Kidney (tissue), 14 donors: ENCODE results near the gene RALGPS1. TPM values are rescaled to one million over a fixed set of nuclear protein-coding genes. Genes with fewer than 3 reads are reported as not detected.
A peak's percentile ranks its signal among the peaks of the same experiment; 100 is the strongest.

ENCODE experiments used
- DNase-seq, 5 donors: peaks; one replicate each; pipeline ENCODE4 v3.0.0-alpha.2; 2013 to 2020
- FAIRE-seq: peaks from 2 replicates; lab custom pipeline; 2012; peaks lifted over from hg19 to GRCh38; lab: Jason Lieb, UNC
- H3K27ac ChIP-seq, 2 donors: one replicate each; pipeline ENCODE4 v1.7.0; 2013; ENCODE audit warnings: low read depth in 2 of 2, low read length in 2 of 2, inconsistent platforms in 1 of 2
- H3K27me3 ChIP-seq: one replicate; pipeline ENCODE4 v1.7.1; 2013; ENCODE audit warnings: low read length, inconsistent platforms; ENCODE audit not compliant: control insufficient read depth, insufficient read depth
- H3K36me3 ChIP-seq, 3 donors: one replicate each; pipeline versions ENCODE4 v1.7.0 to v1.7.1; 2013; ENCODE audit warnings: low read length in 3 of 3, control low read depth in 1 of 3, inconsistent platforms in 1 of 3; ENCODE audit not compliant: insufficient read depth in 3 of 3, control insufficient read depth in 2 of 3
- H3K4me1 ChIP-seq, 3 donors: one replicate each; pipeline versions ENCODE4 v1.7.0 to v1.7.1; 2013; ENCODE audit warnings: low read length in 3 of 3, inconsistent platforms in 1 of 3, low read depth in 1 of 3; ENCODE audit not compliant: control insufficient read depth in 2 of 3, insufficient read depth in 2 of 3
- H3K4me3 ChIP-seq, 3 donors: one replicate each; pipeline versions ENCODE4 v1.7.0 to v1.8.1; 2013; ENCODE audit warnings: low read length in 3 of 3, control low read depth in 1 of 3, inconsistent platforms in 1 of 3
- H3K9ac ChIP-seq, 3 donors: one replicate each; pipeline versions ENCODE4 v1.7.0 to v1.7.1; 2013; ENCODE audit warnings: low read length in 3 of 3, control low read depth in 1 of 3, inconsistent platforms in 1 of 3
- H3K9me3 ChIP-seq, 3 donors: one replicate each; pipeline versions ENCODE4 v1.7.0 to v1.7.1; 2013; ENCODE audit warnings: low read length in 3 of 3, control low read depth in 1 of 3, inconsistent platforms in 1 of 3; ENCODE audit not compliant: control insufficient read depth in 2 of 3, insufficient read depth in 1 of 3
- intact Hi-C: fragments of 100-400 bp; cut with DNase I; formaldehyde crosslinking; loops from one replicate; pipeline ENCODE4 v1.11.1; 2022
- polyA plus RNA-seq: library from polyadenylated mRNA; stranded (reverse); fragments of 350-450 nt; fragmentation: Illumina TruSeq; extraction: RNeasy Lipid Tissue Mini Kit (QIAGEN cat#74804); gene quantifications from one replicate; pipeline ENCODE4 v1.2.3, GENCODE V29; 2014; ENCODE audit warnings: low read depth, low replicate concordance; ENCODE audit not compliant: insufficient read depth
- total RNA-seq: library from RNA; stranded (reverse); fragmentation: NEBNext Ultra II Directional; extraction: Animal tissue kit (Norgen Biotek cat#: 25700); gene quantifications from one replicate; pipeline ENCODE4 v1.2.1, GENCODE V29; 2021
- TF ChIP-seq, protein P1 (sequence below): IDR thresholded peaks from 3 replicates; pipeline ENCODE4 v1.5.1; 2012; ENCODE audit warnings: mild to moderate bottlenecking, moderate library complexity, borderline replicate concordance; ENCODE audit not compliant: insufficient read depth; ENCODE audit errors: extremely low read depth
- donor health status: control.
- donor health status: control.
- donor health status: control.
- donor health status: control.
- donor health status: control.
- donor health status: DM: yes; HTN: yes; CAD: no.
- donor health status: Normal renal cell carcinoma (clear cell type).

Gene RALGPS1
- total and polyA plus RNA-seq, 2 donors from 2014 or later: 9.4 to 25.2 TPM

DNA sequence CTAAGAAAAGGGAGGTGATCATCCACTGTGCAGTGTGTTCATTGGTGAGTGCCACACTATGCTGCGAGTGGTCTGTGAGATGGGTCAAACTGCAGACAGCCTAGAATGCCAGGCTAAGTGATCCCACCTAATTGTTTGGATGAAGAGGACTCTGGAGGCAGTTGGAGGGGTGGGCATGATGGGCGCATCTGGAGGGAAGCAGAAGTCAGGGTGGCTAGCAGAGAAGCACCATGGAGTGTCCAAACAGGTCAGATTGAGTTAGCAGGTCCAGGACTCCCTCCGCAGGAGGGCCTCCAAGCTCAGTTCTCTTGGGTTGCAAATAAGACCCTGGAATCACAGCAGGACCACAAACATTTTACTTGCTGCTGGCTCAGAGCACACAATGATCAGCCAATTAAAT is 227.7 kb downstream of the RALGPS1 start:
- intact Hi-C loops: no loop called here
- no peak for FAIRE-seq
- H3K27ac ChIP-seq: no peak overlapping the region

DNA sequence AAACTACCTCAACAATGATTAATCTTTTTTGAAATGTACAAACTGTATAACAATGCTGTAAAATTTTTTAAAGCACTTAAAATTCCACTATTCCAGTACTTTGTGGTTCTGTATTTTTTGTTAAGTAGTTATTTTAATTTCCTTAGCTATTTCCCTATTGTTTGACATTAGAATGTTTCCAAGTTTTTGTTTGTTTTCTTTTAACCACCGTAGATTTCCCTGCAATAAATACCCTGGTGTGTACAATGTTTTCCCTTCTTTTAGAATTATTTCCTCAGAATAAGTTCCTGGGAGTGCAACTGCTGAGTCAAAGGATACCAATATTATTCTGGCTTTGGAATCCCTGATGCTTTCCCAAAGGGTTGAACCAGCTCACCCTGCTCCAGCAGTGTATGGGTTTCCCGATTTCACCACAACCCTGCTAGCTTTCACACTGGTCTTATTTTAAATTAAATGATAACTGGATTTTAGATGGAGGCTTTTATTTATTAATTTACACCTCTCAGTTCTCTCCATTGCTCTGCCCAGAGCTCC is 228.4 kb downstream of the RALGPS1 start:
- DNase-seq (no peak), FAIRE-seq (no peak)
- Histone ChIP-seq H3K9ac (no peak overlapping the region), H3K36me3 (no peaks in the 10 kb centered on the region), H3K27me3 (no peaks in the 10 kb centered on the region), H3K9me3 (no peaks in the 10 kb centered on the region), H3K27ac (no peak overlapping the region), H3K4me1 (peaks cover 0 to 19% (median 8%) of the 10 kb centered on the region in 3 donors), H3K4me3 (no peak overlapping the region)
- TF ChIP-seq, protein P1, sequence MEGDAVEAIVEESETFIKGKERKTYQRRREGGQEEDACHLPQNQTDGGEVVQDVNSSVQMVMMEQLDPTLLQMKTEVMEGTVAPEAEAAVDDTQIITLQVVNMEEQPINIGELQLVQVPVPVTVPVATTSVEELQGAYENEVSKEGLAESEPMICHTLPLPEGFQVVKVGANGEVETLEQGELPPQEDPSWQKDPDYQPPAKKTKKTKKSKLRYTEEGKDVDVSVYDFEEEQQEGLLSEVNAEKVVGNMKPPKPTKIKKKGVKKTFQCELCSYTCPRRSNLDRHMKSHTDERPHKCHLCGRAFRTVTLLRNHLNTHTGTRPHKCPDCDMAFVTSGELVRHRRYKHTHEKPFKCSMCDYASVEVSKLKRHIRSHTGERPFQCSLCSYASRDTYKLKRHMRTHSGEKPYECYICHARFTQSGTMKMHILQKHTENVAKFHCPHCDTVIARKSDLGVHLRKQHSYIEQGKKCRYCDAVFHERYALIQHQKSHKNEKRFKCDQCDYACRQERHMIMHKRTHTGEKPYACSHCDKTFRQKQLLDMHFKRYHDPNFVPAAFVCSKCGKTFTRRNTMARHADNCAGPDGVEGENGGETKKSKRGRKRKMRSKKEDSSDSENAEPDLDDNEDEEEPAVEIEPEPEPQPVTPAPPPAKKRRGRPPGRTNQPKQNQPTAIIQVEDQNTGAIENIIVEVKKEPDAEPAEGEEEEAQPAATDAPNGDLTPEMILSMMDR: no peak
- intact Hi-C loops: no loop called here

More for the DNA sequence above, 227.7 kb downstream of the RALGPS1 start:
- no peak for DNase-seq
- H3K4me3 ChIP-seq: no peak overlapping the region
- no peaks in the 10 kb centered on the region for H3K27me3 ChIP-seq
- peaks cover 0 to 19% (median 8%) of the 10 kb centered on the region in 3 donors for H3K4me1 ChIP-seq
- H3K9me3 ChIP-seq: no peaks in the 10 kb centered on the region
- no peaks in the 10 kb centered on the region for H3K36me3 ChIP-seq
- TF ChIP-seq, protein P1: no peak
- no peak overlapping the region for H3K9ac ChIP-seq

DNA sequence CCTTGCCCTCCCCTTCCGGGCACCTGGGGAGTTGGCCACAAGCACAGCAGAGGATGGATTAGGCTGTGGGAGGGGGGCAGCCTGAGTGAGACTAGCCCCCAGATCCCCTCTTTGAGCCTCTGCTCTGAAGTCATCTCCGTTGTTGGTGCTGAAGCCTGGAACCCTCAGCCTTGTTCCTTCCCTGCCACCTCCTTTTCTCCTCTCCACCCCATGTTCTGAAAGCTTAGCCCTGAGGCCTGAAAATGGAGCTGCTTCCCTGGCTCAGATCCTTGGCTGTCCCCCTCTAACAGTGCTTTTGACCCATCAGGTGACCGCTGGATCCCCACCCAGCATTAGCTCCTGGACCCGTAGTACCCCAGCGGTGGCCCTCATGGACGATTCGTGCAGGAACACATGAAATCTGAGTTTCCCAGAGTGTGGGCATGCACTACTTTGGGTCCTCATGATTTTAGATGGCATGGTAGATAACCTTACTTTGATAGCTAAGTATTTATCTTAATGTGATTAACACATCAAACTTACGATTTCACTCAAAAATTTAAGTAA is 229.4 kb downstream of the RALGPS1 start:
- peaks cover 0 to 16% (median 8%) of the 10 kb centered on the region in 3 donors for H3K4me1 ChIP-seq
- no peak overlapping the region for H3K4me3 ChIP-seq
- no peak overlapping the region for H3K27ac ChIP-seq
- H3K27me3 ChIP-seq: no peaks in the 10 kb centered on the region
- H3K36me3 ChIP-seq: no peaks in the 10 kb centered on the region
- H3K9me3 ChIP-seq: no peaks in the 10 kb centered on the region
- no peak overlapping the region for H3K9ac ChIP-seq
- intact Hi-C loops: no loop called here
- TF ChIP-seq, protein P1: no peak
- peak in 1 of 5 donors; percentile 16 for DNase-seq
- no peak for FAIRE-seq
